ENCODE measurements around the gene MVB12A.

- TF ChIP-seq POLR2A (IDR thresholded peaks at IDR 0.05) (no peak), CTCF (IDR thresholded peaks at IDR 0.05) (no peak)
Measured at GRCh38 chr19:17455308-17456123, 35.7 kb downstream of the MVB12A start.
